Thyroid gland (tissue), 4 donors: ENCODE data around the gene RDH12. TPM values are rescaled to one million over a fixed set of nuclear protein-coding genes. Genes with fewer than 3 reads are reported as not detected.
A peak's percentile ranks its signal among the peaks of the same experiment; 100 is the strongest.

Source experiments
- DNase-seq, 2 donors: peaks; one replicate each; pipeline ENCODE4 v3.0.0-alpha.2; 2019
- H3K27ac ChIP-seq, 3 donors: fragments of 200-600 bp; sonication (generic); 1 replicate in 2 of 3; 2 replicates in 1 of 3; pipeline ENCODE4 v1.5.1; 2016 to 2019; ENCODE audit warnings: mild to moderate bottlenecking in 1 of 3, moderate library complexity in 1 of 3
- H3K27me3 ChIP-seq: fragments of 200-600 bp; sonication (generic); one replicate; pipeline ENCODE4 v1.5.1; 2019
- H3K36me3 ChIP-seq, 2 donors: fragments of 200-600 bp; sonication (generic); one replicate each; pipeline ENCODE4 v1.5.1; 2016 to 2019
- H3K4me1 ChIP-seq, 2 donors: fragments of 200-600 bp; sonication (generic); one replicate each; pipeline ENCODE4 v1.5.1; 2017 to 2019
- H3K4me3 ChIP-seq, 3 donors: fragments of 200-600 bp; sonication (generic); replicated peaks in 1 of 3; 1 replicate in 2 of 3; 2 replicates in 1 of 3; pipeline ENCODE4 v1.5.1; 2016; ENCODE audit warnings: mild to moderate bottlenecking in 1 of 3
- H3K9me3 ChIP-seq: fragments of 200-600 bp; sonication (generic); one replicate; pipeline ENCODE4 v1.5.1; 2017
- CTCF ChIP-seq, 6 experiments: fragments of 200-600 bp in 3 of 6; fragments of 450-650 bp in 3 of 6; sonication (generic) in 3 of 6; IDR thresholded peaks; one replicate each; pipeline ENCODE4 v1.5.1; 2016 to 2019; ENCODE audit warnings: antibody characterized with exemption in 6 of 6, mild to moderate bottlenecking in 2 of 6, inconsistent platforms in 1 of 6, moderate library complexity in 1 of 6
- POLR2A ChIP-seq, 2 donors: fragments of 450-650 bp; IDR thresholded peaks; one replicate each; pipeline ENCODE4 v1.6.1; 2017; ENCODE audit warnings: antibody characterized with exemption in 2 of 2, mild to moderate bottlenecking in 2 of 2, moderate library complexity in 1 of 2
- WGBS, 2 donors: methylation state at CpG; one replicate each; pipeline ENCODE4 v1.1.5; 2017; 5-methylcytosine and 5-hydroxymethylcytosine counted together
- intact Hi-C: fragments of 100-400 bp; cut with DNase I; formaldehyde crosslinking; loops from one replicate; pipeline ENCODE4 v1.15.1; 2023
- total RNA-seq, 4 donors: library from RNA; depleted of rRNA; stranded (reverse); fragments of >200 nt; gene quantifications; one replicate each; pipeline ENCODE4 v1.2.3, GENCODE V29; 2016

RDH12 gene
- total RNA-seq, 4 donors from 2014 or later: 0.22 to 2.9 (median 0.92) TPM; not detected in 1

GRCh38 chr14:67666750-67667449 is 34.8 kb upstream of the RDH12 start:
- Histone ChIP-seq H3K4me3 (no peak overlapping the region), H3K9me3 (no peaks in the 10 kb centered on the region), H3K27me3 (no peaks in the 10 kb centered on the region), H3K36me3 (no peaks in the 10 kb centered on the region), H3K4me1 (peaks cover 11 to 19% of the 10 kb centered on the region in 2 donors), H3K27ac (peak overlapping the region in 2 of 3 donors; percentile 43 to 60)
- peak; percentile 34 to 35 for DNase-seq
- 0 to 10% methylated on average over 1 of the region's 1 CpG for WGBS, 2 donors
- intact Hi-C loops: loop anchor here (10.0 kb wide), 1 partner anchor 52 kb away; the partner anchor contains the start of gene ARG2
- TF ChIP-seq POLR2A (IDR thresholded peaks at IDR 0.05): no peak
- TF ChIP-seq CTCF (IDR thresholded peaks at IDR 0.05): peak in 5 of 6 experiments; percentile 30 to 93 (median 84)

- intact Hi-C loops: loop anchor here (10.0 kb wide), 1 partner anchor 54 kb away; the partner anchor contains the start of gene ARG2
- peaks cover 28 to 36% of the 10 kb centered on the region in 2 donors for H3K4me1 ChIP-seq
- no peak overlapping the region for H3K4me3 ChIP-seq
- no peak for DNase-seq
- no peak overlapping the region for H3K27ac ChIP-seq
- TF ChIP-seq POLR2A (IDR thresholded peaks at IDR 0.05) (no peak), CTCF (IDR thresholded peaks at IDR 0.05) (no peak)
- no peaks in the 10 kb centered on the region for H3K36me3 ChIP-seq
- H3K9me3 ChIP-seq: no peaks in the 10 kb centered on the region
- H3K27me3 ChIP-seq: no peaks in the 10 kb centered on the region
Observed at GRCh38 chr14:67668559-67668958, 33.1 kb upstream of the RDH12 start.

- peak overlapping the region in 1 of 3 donors; percentile 99 for H3K27ac ChIP-seq
- H3K36me3 ChIP-seq: peaks cover 0 to 11% of the 10 kb centered on the region in 2 donors
- no peaks in the 10 kb centered on the region for H3K9me3 ChIP-seq
- peaks cover 20 to 28% of the 10 kb centered on the region in 2 donors for H3K4me1 ChIP-seq
- WGBS, 2 donors: 46 to 47% methylated on average over 5 of the region's 5 CpGs
- TF ChIP-seq POLR2A (IDR thresholded peaks at IDR 0.05): no peak
- TF ChIP-seq CTCF (IDR thresholded peaks at IDR 0.05): no peak
- H3K4me3 ChIP-seq: peak overlapping the region in 2 of 3 donors; percentile 56 to 96
- H3K27me3 ChIP-seq: no peaks in the 10 kb centered on the region
- no peak for DNase-seq
- intact Hi-C loops: loop anchor here (5.0 to 10.0 kb wide), 3 partner anchors 91 to 249 kb away; no protein-coding TSS in a partner anchor
Observed at GRCh38 chr14:67673451-67673850, 28.2 kb upstream of the RDH12 start.

- Histone ChIP-seq H3K4me1 (peaks cover 20 to 28% of the 10 kb centered on the region in 2 donors), H3K27me3 (no peaks in the 10 kb centered on the region), H3K27ac (peak overlapping the region; percentile 99 to 100 (median 99)), H3K9me3 (no peaks in the 10 kb centered on the region), H3K36me3 (peaks cover 0 to 11% of the 10 kb centered on the region in 2 donors), H3K4me3 (peak overlapping the region; percentile 56 to 96 (median 61))
- whole genome bisulfite sequencing, 2 donors: 0 to 1% methylated on average over 8 to 11 of the region's 25 CpGs
- intact Hi-C loops: loop anchor here (5.0 to 10.0 kb wide), 3 partner anchors 92 to 249 kb away; no protein-coding TSS in a partner anchor
- no peak for TF ChIP-seq POLR2A (IDR thresholded peaks at IDR 0.05)
- peak in 2 of 6 experiments; percentile 13 to 22 for TF ChIP-seq CTCF (IDR thresholded peaks at IDR 0.05)
- DNase-seq: peak; percentile 80 to 81
Observed at GRCh38 chr14:67674139-67674479, 27.6 kb upstream of the RDH12 start.
